ENCODE results near the gene KREMEN2. TPM values are rescaled to one million over a fixed set of nuclear protein-coding genes. Genes with fewer than 3 reads are reported as not detected.

Gene KREMEN2
- total and polyA plus RNA-seq, 2 of the 13 experiments (the other 11 are each of a cell fraction or from before 2014, with no cell fraction given) = 0.48 to 1.2 TPM

DNA sequence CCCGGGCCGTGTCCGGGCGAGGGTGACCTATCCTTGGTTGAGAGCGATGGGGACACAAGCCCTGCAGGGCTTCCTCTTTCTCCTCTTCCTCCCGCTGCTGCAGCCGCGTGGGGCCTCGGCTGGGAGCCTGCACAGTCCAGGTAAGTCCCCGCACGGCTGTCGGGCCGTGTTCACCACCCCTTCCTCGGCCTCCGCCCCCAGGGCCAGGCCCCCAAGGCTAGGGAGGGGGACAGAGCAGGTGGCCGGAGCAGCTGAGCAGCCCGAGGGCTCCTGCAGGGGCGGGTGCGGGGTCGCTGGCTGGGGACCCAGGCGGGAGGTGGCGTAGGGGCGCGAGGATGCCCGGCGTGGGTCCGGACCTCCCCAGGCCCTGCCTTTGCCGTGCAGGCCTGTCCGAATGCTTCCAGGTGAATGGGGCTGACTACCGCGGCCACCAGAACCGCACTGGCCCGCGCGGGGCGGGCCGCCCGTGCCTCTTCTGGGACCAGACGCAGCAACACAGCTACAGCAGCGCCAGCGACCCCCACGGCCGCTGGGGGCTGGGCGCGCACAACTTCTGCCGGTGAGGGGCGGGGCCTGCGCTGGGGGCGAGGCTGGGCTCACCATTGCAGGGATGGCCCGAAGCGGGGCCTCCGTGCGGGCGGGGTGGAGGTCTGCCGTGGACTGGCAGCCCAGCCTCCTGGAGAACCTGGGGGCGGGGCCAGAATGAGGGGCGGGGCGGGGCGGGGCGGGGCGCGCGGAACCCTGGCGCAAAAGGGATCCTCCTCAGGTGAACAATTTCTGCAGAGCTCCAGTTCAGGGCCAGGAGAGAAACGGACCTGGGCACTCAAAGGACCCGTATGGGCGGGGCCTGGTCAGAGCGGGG, 631 bp downstream of the KREMEN2 start (continued):
- TF ChIP-seq, protein P1, sequence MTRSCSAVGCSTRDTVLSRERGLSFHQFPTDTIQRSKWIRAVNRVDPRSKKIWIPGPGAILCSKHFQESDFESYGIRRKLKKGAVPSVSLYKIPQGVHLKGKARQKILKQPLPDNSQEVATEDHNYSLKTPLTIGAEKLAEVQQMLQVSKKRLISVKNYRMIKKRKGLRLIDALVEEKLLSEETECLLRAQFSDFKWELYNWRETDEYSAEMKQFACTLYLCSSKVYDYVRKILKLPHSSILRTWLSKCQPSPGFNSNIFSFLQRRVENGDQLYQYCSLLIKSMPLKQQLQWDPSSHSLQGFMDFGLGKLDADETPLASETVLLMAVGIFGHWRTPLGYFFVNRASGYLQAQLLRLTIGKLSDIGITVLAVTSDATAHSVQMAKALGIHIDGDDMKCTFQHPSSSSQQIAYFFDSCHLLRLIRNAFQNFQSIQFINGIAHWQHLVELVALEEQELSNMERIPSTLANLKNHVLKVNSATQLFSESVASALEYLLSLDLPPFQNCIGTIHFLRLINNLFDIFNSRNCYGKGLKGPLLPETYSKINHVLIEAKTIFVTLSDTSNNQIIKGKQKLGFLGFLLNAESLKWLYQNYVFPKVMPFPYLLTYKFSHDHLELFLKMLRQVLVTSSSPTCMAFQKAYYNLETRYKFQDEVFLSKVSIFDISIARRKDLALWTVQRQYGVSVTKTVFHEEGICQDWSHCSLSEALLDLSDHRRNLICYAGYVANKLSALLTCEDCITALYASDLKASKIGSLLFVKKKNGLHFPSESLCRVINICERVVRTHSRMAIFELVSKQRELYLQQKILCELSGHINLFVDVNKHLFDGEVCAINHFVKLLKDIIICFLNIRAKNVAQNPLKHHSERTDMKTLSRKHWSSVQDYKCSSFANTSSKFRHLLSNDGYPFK (CRISPR knock-in tag; IDR thresholded peaks at IDR 0.05; ENCODE audit: borderline replicate concordance) = 0 out of 2 replicates have a peak, but pooled peaks have one; percentile 20
- TF ChIP-seq RNF2 (conservative IDR thresholded peaks at IDR 0.05; ENCODE audit: low read depth) = no peak
- no peak for TF ChIP-seq ZFP62 (CRISPR knock-in tag; IDR thresholded peaks at IDR 0.05)
- no peak for TF ChIP-seq ESRRA (CRISPR knock-in tag; IDR thresholded peaks at IDR 0.05; ENCODE audit: low read depth)
- no peak for TF ChIP-seq ZFYVE20 (CRISPR knock-in tag; IDR thresholded peaks at IDR 0.05; ENCODE audit: borderline replicate concordance, low read depth)
- peak; percentile 63; the same call in 1 of the 2 replicates for TF ChIP-seq ZSCAN25 (CRISPR knock-in tag; IDR thresholded peaks at IDR 0.05)
- TF ChIP-seq MIXL1 (CRISPR knock-in tag; IDR thresholded peaks at IDR 0.05) = no peak
- TF ChIP-seq, protein P2, sequence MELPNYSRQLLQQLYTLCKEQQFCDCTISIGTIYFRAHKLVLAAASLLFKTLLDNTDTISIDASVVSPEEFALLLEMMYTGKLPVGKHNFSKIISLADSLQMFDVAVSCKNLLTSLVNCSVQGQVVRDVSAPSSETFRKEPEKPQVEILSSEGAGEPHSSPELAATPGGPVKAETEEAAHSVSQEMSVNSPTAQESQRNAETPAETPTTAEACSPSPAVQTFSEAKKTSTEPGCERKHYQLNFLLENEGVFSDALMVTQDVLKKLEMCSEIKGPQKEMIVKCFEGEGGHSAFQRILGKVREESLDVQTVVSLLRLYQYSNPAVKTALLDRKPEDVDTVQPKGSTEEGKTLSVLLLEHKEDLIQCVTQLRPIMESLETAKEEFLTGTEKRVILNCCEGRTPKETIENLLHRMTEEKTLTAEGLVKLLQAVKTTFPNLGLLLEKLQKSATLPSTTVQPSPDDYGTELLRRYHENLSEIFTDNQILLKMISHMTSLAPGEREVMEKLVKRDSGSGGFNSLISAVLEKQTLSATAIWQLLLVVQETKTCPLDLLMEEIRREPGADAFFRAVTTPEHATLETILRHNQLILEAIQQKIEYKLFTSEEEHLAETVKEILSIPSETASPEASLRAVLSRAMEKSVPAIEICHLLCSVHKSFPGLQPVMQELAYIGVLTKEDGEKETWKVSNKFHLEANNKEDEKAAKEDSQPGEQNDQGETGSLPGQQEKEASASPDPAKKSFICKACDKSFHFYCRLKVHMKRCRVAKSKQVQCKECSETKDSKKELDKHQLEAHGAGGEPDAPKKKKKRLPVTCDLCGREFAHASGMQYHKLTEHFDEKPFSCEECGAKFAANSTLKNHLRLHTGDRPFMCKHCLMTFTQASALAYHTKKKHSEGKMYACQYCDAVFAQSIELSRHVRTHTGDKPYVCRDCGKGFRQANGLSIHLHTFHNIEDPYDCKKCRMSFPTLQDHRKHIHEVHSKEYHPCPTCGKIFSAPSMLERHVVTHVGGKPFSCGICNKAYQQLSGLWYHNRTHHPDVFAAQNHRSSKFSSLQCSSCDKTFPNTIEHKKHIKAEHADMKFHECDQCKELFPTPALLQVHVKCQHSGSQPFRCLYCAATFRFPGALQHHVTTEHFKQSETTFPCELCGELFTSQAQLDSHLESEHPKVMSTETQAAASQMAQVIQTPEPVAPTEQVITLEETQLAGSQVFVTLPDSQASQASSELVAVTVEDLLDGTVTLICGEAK (IDR thresholded peaks at IDR 0.05) = no peak
- TF ChIP-seq, protein P2 (CRISPR knock-in tag; IDR thresholded peaks at IDR 0.05) = peak; percentile 18; the same call in 1 of the 2 replicates

Data from HepG2 (cell line).